OCI-LY7 (cell line): ENCODE results near the gene KCNIP1. TPM values are rescaled to one million over a fixed set of nuclear protein-coding genes. Genes with fewer than 3 reads are reported as not detected.

Experiments
- BruUV-seq: library from RNA; stranded (reverse); fragments of 400-500 nt; replicated peaks from 2 replicates; lab custom pipeline; 2021; lab: Mats Ljungman, UMichigan
- CTCF ChIA-PET: fragments of 300-600 bp; sonication (Branson Sonifier 250); formaldehyde crosslinking; loops from one replicate; lab custom pipeline; 2022; ENCODE audit warnings: antibody characterized with exemption; ENCODE audit not compliant: unreplicated experiment; lab: Charles Lee
- POLR2A ChIA-PET: fragments of 300-600 bp; sonication (Branson Sonifier 250); formaldehyde crosslinking; loops from one replicate; lab custom pipeline; 2022; ENCODE audit warnings: antibody characterized with exemption; lab: Charles Lee
- DNase-seq: peaks from one replicate; pipeline ENCODE4 v3.0.0-alpha.2; 2015; ENCODE audit warnings: low spot score
- H2AFZ ChIP-seq: fragments of 200-600 bp; sonication (generic), shearing (Covaris generic); 2 replicates; pipeline ENCODE4 v1.6.1; 2014; ENCODE audit warnings: mild to moderate bottlenecking, antibody characterized with exemption, low read length, moderate library complexity
- H3K27ac ChIP-seq: fragments of 200-600 bp; sonication (generic); 2 replicates; pipeline ENCODE4 v1.5.1; 2014; ENCODE audit warnings: mixed run types, low read depth, mild to moderate bottlenecking, moderate library complexity, low read length, inconsistent platforms; ENCODE audit not compliant: poor library complexity, severe bottlenecking
- H3K36me3 ChIP-seq: fragments of 200-600 bp; sonication (generic); 2 replicates; pipeline ENCODE4 v1.6.1; 2014; ENCODE audit warnings: mild to moderate bottlenecking, antibody characterized with exemption, low read length, moderate library complexity, mixed read lengths; ENCODE audit not compliant: insufficient read depth
- H3K4me1 ChIP-seq: fragments of 200-600 bp; sonication (generic); 2 replicates; pipeline ENCODE4 v1.5.1; 2014; ENCODE audit warnings: mild to moderate bottlenecking, low read length; ENCODE audit not compliant: insufficient read depth, poor library complexity, severe bottlenecking
- H3K4me2 ChIP-seq: fragments of 200-600 bp; sonication (generic); 2 replicates; pipeline ENCODE4 v1.6.1; 2014; ENCODE audit warnings: mild to moderate bottlenecking, low read length
- H3K4me3 ChIP-seq: fragments of 200-600 bp; sonication (generic); 2 replicates; pipeline ENCODE4 v1.5.1; 2014; ENCODE audit warnings: mild to moderate bottlenecking, low read depth, low read length; ENCODE audit not compliant: poor library complexity, severe bottlenecking
- H3K79me2 ChIP-seq: fragments of 200-600 bp; sonication (generic); 2 replicates; pipeline ENCODE4 v1.6.1; 2016; ENCODE audit warnings: low read depth, mild to moderate bottlenecking, low read length, moderate library complexity, mixed read lengths; ENCODE audit not compliant: insufficient read depth
- H3K9me2 ChIP-seq: fragments of 200-600 bp; sonication (generic); 2 replicates; pipeline ENCODE4 v1.6.1; 2016; ENCODE audit warnings: mild to moderate bottlenecking, low read length, mixed read lengths; ENCODE audit not compliant: insufficient read depth
- H3K9me3 ChIP-seq: fragments of 200-600 bp; sonication (generic); 2 replicates; pipeline ENCODE4 v1.6.1; 2014; ENCODE audit warnings: mild to moderate bottlenecking, mixed run types, low read length, mixed read lengths
- H4K20me1 ChIP-seq: fragments of 200-600 bp; sonication (generic); 2 replicates; pipeline ENCODE4 v1.6.1; 2014; ENCODE audit warnings: mild to moderate bottlenecking, antibody characterized with exemption, low read length, moderate library complexity, mixed read lengths; ENCODE audit not compliant: insufficient read depth
- EZH2phosphoT487 ChIP-seq: fragments of 200-600 bp; sonication (generic); IDR thresholded peaks from 2 replicates; pipeline ENCODE4 v1.6.1; 2018; ENCODE audit warnings: low read depth, borderline replicate concordance, mild to moderate bottlenecking, mixed run types, antibody characterized with exemption, low read length, moderate library complexity, mixed read lengths
- intact Hi-C: fragments of 100-400 bp; cut with micrococcal nuclease; formaldehyde crosslinking; loops from one replicate; pipeline ENCODE4 v1.10.0; 2022; ENCODE audit not compliant: unreplicated experiment
- total RNA-seq, 2 experiments: library from RNA; depleted of rRNA in 1 of 2; stranded (reverse); fragments of >200 nt in 1 of 2; shearing (Covaris generic) in 1 of 2; gene quantifications; 2 replicates each; pipeline ENCODE4 v1.2.3, GENCODE V29; 2014 to 2022
- TF ChIP-seq, protein P1 (sequence below): fragments of 200-600 bp; sonication (generic); conservative IDR thresholded peaks from 2 replicates; pipeline ENCODE4 v1.5.1; 2014; ENCODE audit warnings: mild to moderate bottlenecking, antibody characterized with exemption, low read length, moderate library complexity, mixed read lengths

Gene KCNIP1
- total RNA-seq, 2 experiments from 2014 or later: not detected

DNA sequence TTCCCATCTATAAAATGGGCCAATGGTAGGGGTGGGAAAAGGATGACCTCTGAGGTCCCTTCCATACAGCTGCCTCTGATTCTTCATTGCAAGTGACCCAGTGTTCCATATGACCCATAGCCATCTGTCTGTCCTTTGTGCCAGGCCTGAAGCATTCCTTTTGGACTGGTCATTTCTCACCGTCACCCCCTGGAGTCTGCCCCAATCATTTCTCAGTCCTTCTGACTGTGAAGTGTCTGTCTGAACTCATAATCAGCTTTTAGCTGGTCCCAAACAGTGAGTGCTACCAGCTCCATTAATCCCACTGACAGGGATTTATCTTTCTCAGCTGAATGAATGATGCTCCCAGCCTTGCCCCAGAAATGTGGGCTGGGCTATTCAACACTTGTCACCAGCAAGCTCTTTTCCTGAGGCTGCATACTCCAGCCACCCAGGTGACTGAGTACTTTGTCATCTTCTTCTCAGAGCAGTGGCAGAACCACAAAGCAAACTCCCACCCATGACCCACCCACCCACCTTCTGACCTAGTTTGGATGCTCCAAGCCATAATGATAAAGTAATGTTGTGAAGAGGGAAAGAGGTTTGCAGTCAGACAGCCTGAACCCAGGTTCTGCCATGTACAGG lies 37.4 kb downstream of the KCNIP1 start:
- ChIA-PET CTCF (interaction anchor here (0.6 kb wide), 1 partner anchor 57 kb away, joined by 5 read pairs; no protein-coding TSS in a partner anchor), POLR2A (no interaction called here)
- Histone ChIP-seq H3K9me2 (no peaks in the 10 kb centered on the region), H3K4me1 (no peaks in the 10 kb centered on the region), H3K4me2 (no peak overlapping the region), H2AFZ (no peak overlapping the region), H3K36me3 (no peaks in the 10 kb centered on the region), H4K20me1 (no peaks in the 10 kb centered on the region), H3K27ac (no peak overlapping the region), H3K79me2 (no peaks in the 10 kb centered on the region), H3K4me3 (no peak overlapping the region), H3K9me3 (no peaks in the 10 kb centered on the region)
- TF ChIP-seq, protein P1, sequence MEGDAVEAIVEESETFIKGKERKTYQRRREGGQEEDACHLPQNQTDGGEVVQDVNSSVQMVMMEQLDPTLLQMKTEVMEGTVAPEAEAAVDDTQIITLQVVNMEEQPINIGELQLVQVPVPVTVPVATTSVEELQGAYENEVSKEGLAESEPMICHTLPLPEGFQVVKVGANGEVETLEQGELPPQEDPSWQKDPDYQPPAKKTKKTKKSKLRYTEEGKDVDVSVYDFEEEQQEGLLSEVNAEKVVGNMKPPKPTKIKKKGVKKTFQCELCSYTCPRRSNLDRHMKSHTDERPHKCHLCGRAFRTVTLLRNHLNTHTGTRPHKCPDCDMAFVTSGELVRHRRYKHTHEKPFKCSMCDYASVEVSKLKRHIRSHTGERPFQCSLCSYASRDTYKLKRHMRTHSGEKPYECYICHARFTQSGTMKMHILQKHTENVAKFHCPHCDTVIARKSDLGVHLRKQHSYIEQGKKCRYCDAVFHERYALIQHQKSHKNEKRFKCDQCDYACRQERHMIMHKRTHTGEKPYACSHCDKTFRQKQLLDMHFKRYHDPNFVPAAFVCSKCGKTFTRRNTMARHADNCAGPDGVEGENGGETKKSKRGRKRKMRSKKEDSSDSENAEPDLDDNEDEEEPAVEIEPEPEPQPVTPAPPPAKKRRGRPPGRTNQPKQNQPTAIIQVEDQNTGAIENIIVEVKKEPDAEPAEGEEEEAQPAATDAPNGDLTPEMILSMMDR: no peak
- TF ChIP-seq EZH2phosphoT487: no peak
- no peak for DNase-seq
- BruUV-seq: no TSS peak
- intact Hi-C loops: no loop called here

DNA sequence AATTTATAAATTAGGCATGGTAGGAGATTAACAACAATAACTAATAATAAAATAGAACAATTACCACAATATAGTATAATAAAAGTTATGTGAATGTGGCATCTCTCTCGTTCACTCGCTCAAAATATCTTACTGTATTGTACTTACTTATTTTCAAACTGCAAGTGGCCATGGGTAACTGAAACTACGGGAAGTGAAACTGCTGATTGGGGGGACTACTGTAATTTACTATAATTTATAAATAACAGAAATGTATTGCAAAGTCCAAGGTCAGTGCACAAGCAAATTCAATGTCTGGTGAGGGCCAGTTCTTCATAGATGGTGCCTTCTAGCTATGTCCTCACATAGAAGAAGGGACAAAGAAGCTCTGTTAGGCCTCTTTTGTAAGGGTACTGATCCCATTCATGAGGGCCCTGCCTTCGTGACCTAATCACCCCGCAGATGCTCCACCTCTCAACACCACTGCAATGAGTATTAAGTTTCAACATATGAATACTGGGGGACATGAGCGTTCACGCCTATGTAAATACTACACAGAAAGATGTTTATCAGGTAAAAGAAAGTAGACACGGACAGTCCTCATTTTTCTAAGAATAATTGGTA lies 39.0 kb downstream of the KCNIP1 start:
- no peak overlapping the region for H3K27ac ChIP-seq
- no peak overlapping the region for H3K4me3 ChIP-seq
- H2AFZ ChIP-seq: no peak overlapping the region
- no peak overlapping the region for H3K4me2 ChIP-seq
- H3K36me3 ChIP-seq: no peaks in the 10 kb centered on the region
- H3K79me2 ChIP-seq: no peaks in the 10 kb centered on the region
- no peak for TF ChIP-seq EZH2phosphoT487
- TF ChIP-seq, protein P1: no peak
- no TSS peak for BruUV-seq
- no peak for DNase-seq
- CTCF ChIA-PET: no interaction called here
- intact Hi-C loops: no loop called here
- H3K9me3 ChIP-seq: no peaks in the 10 kb centered on the region
- no peaks in the 10 kb centered on the region for H3K9me2 ChIP-seq
- no peaks in the 10 kb centered on the region for H4K20me1 ChIP-seq
- POLR2A ChIA-PET: interaction anchor here (0.8 kb wide), 1 partner anchor 31 kb away, joined by 6 read pairs; no protein-coding TSS in a partner anchor
- no peaks in the 10 kb centered on the region for H3K4me1 ChIP-seq

DNA sequence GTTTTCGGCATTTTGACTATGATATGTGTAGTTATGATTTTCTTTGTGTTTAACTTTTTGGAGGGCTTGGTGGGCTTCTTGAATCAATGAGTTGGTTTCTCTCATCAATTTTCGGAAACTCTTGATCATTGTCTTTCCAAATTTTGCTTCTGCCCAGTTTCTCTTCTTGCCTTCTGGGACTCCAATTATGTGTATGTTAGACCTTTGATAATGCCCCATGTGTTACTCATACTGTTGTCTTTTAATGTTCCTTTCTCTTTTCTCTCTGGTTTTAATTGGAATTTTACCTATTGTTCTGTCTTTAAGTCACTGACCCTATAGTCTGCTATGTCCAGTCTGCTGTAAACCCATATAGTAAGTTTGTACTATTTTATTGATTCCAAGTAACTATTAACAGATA lies 41.5 kb downstream of the KCNIP1 start:
- Histone ChIP-seq H2AFZ (no peak overlapping the region), H3K4me1 (no peaks in the 10 kb centered on the region), H3K79me2 (no peaks in the 10 kb centered on the region), H3K9me3 (no peaks in the 10 kb centered on the region), H3K27ac (no peak overlapping the region), H3K9me2 (no peaks in the 10 kb centered on the region), H4K20me1 (no peaks in the 10 kb centered on the region), H3K36me3 (no peaks in the 10 kb centered on the region), H3K4me2 (no peak overlapping the region), H3K4me3 (no peak overlapping the region)
- no peak for DNase-seq
- no peak for TF ChIP-seq EZH2phosphoT487
- TF ChIP-seq, protein P1: no peak
- no TSS peak for BruUV-seq
- intact Hi-C loops: no loop called here
- POLR2A ChIA-PET: no interaction called here
- CTCF ChIA-PET: no interaction called here
